Measurements from ENCODE around the gene RNF217. TPM values are rescaled to one million over a fixed set of nuclear protein-coding genes. Genes with fewer than 3 reads are reported as not detected.

Gene RNF217
- total RNA-seq, 1 experiment from 2014 or later: 37.7 TPM

DNA sequence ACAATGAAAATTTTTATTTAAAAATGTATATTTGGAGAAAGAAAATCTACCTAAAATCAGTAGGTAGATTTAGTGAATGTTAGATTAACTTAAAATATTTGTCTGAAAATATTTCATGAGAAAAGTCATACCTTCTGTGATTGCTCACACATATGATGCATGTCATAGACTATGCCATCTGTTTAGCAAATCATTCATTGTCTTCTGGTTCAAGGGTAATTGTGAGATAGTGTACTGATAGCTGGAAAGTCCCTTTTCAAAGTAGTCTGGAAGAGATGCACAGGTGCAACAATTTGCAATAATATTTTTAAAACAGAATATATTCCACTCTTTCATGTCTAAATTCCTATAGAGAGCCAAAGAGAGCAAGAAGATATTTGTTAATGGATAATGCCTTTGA lies 21.0 kb upstream of the RNF217 start:
- TF ChIP-seq TCF7L2 (IDR thresholded peaks at IDR 0.05; ENCODE audit: low read depth, low read length) (no peak), POLR2AphosphoS5 (IDR thresholded peaks at IDR 0.05; ENCODE audit: low read depth, low read length) (no peak), SIN3A (IDR thresholded peaks at IDR 0.05; ENCODE audit: borderline replicate concordance, insufficient read depth, low read depth, low read length) (no peak), REST (IDR thresholded peaks at IDR 0.05; ENCODE audit: insufficient read depth in 1 of 2, low read depth in 2 of 2, low read length in 1 of 2) (no peak)
- TF ChIP-seq, protein P1, sequence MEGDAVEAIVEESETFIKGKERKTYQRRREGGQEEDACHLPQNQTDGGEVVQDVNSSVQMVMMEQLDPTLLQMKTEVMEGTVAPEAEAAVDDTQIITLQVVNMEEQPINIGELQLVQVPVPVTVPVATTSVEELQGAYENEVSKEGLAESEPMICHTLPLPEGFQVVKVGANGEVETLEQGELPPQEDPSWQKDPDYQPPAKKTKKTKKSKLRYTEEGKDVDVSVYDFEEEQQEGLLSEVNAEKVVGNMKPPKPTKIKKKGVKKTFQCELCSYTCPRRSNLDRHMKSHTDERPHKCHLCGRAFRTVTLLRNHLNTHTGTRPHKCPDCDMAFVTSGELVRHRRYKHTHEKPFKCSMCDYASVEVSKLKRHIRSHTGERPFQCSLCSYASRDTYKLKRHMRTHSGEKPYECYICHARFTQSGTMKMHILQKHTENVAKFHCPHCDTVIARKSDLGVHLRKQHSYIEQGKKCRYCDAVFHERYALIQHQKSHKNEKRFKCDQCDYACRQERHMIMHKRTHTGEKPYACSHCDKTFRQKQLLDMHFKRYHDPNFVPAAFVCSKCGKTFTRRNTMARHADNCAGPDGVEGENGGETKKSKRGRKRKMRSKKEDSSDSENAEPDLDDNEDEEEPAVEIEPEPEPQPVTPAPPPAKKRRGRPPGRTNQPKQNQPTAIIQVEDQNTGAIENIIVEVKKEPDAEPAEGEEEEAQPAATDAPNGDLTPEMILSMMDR (IDR thresholded peaks at IDR 0.05): no peak
- BruUV-seq (replicated peaks): no TSS peak
- ATAC-seq (no peak), DNase-seq (ENCODE audit: low read depth, low spot score) (no peak)
- POLR2A ChIA-PET: no interaction called here
- H3K4me3 ChIP-seq (ENCODE audit: low read depth in 2 of 2, low read length in 2 of 2): no peak overlapping the region
- in situ Hi-C loops (cut with HindIII; ENCODE audit: low pct_unique_long_range_greater_than_20kb, low sequenced_read_pairs): no loop called here
- H3K9me3 ChIP-seq (ENCODE audit: control insufficient read depth, insufficient read depth, low read depth, low read length): peaks cover 5% of the 10 kb centered on the region; the same call in 1 of the 2 replicates
- CTCF ChIA-PET: no interaction called here
- no peaks in the 10 kb centered on the region for H3K27me3 ChIP-seq (ENCODE audit: control insufficient read depth, insufficient read depth, low read length)
- no peaks in the 10 kb centered on the region for H3K4me1 ChIP-seq (ENCODE audit: control insufficient read depth, insufficient read depth, low read length)
- H3K27ac ChIP-seq (ENCODE audit: low read length): no peak overlapping the region
- no peaks in the 10 kb centered on the region for H3K36me3 ChIP-seq (ENCODE audit: control insufficient read depth, insufficient read depth, low read length)
- intact Hi-C loops (cut with micrococcal nuclease; ENCODE audit: unreplicated experiment): no loop called here

DNA sequence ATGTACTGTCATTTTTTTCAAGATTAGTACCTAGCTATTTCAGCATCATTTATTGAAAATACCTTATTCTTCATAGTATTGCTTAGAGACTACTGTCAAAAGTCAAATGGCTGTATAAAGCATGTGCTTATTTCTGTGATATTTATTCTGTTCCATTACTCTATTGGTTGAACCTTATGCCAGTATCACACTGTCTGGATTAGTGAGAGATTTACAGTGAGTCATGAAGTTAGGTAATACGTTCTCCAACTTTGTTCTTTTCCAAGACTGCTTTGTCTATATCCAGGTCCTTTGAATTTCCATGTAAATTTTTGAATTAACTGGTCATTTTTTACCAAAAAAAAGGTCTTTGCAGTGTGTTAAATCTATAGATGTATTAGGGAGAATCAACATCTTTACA lies 18.6 kb upstream of the RNF217 start:
- in situ Hi-C loops (cut with HindIII; ENCODE audit: low pct_unique_long_range_greater_than_20kb, low sequenced_read_pairs): no loop called here
- ATAC-seq: no peak
- no peaks in the 10 kb centered on the region for H3K27me3 ChIP-seq (ENCODE audit: control insufficient read depth, insufficient read depth, low read length)
- POLR2A ChIA-PET: no interaction called here
- H3K4me3 ChIP-seq (ENCODE audit: low read depth in 2 of 2, low read length in 2 of 2): no peak overlapping the region
- TF ChIP-seq POLR2AphosphoS5 (IDR thresholded peaks at IDR 0.05; ENCODE audit: low read depth, low read length) (no peak), REST (IDR thresholded peaks at IDR 0.05; ENCODE audit: insufficient read depth in 1 of 2, low read depth in 2 of 2, low read length in 1 of 2) (no peak), TCF7L2 (IDR thresholded peaks at IDR 0.05; ENCODE audit: low read depth, low read length) (no peak), SIN3A (IDR thresholded peaks at IDR 0.05; ENCODE audit: borderline replicate concordance, insufficient read depth, low read depth, low read length) (no peak)
- H3K36me3 ChIP-seq (ENCODE audit: control insufficient read depth, insufficient read depth, low read length): no peaks in the 10 kb centered on the region
- no peak overlapping the region for H3K27ac ChIP-seq (ENCODE audit: low read length)
- no peak for DNase-seq (ENCODE audit: low read depth, low spot score)
- intact Hi-C loops (cut with micrococcal nuclease; ENCODE audit: unreplicated experiment): no loop called here
- no TSS peak for BruUV-seq (replicated peaks)
- H3K9me3 ChIP-seq (ENCODE audit: control insufficient read depth, insufficient read depth, low read depth, low read length): peaks cover 5% of the 10 kb centered on the region; the same call in 1 of the 2 replicates
- H3K4me1 ChIP-seq (ENCODE audit: control insufficient read depth, insufficient read depth, low read length): no peaks in the 10 kb centered on the region
- CTCF ChIA-PET: no interaction called here
